Liver (tissue), 3 donors: ENCODE data around the gene FAM193A.

Source experiments
- CTCF ChIP-seq: fragments of 150-350 bp; IDR thresholded peaks from 2 replicates; pipeline ENCODE4 v1.5.1; 2017; ENCODE audit warnings: improper control_type of control experiment, low read depth, low read length; ENCODE audit not compliant: missing input control
- SP1 ChIP-seq: IDR thresholded peaks from 2 replicates; pipeline ENCODE4 v1.6.1; 2018; ENCODE audit warnings: antibody characterized with exemption, mild to moderate bottlenecking
- donor health status: healthy.
- donor health status: healthy.

- TF ChIP-seq CTCF (no peak), SP1 (no peak)
Observed at GRCh38 chr4:2686379-2687265, 150.2 kb downstream of the FAM193A start.
